ENCODE data around the gene SLC16A9.
"Not testable (repeated sequence)": the region's sequence is repeated elsewhere in the genome, so short reads cannot be mapped to it uniquely, and the experiment has no call there.

GRCh38 chr10:59732849-59733248 lies 23.2 kb upstream of the SLC16A9 start:
- TF ChIP-seq CTCF (IDR thresholded peaks at IDR 0.05 in 2 of 3, conservative IDR thresholded peaks at IDR 0.05 in 1 of 3; ENCODE audit: borderline replicate concordance in 1 of 3, insufficient read depth in 1 of 3, low read depth in 2 of 3, low read length in 2 of 3); SRF (IDR thresholded peaks at IDR 0.05; ENCODE audit: low read depth); SIN3A (IDR thresholded peaks at IDR 0.05; ENCODE audit: low read depth); ATF3 (IDR thresholded peaks at IDR 0.05); SP1 (IDR thresholded peaks at IDR 0.05; ENCODE audit: low read depth): not testable (repeated sequence)
